IPS-15b (cell line): Measurements from ENCODE around the gene SH3BP5.

Experiments used
- H3K27me3 ChIP-seq: one replicate; pipeline ENCODE4 v1.6.1; 2013; ENCODE audit warnings: low read length; ENCODE audit not compliant: control insufficient read depth, insufficient read depth
- H3K36me3 ChIP-seq: one replicate; pipeline ENCODE4 v1.6.1; 2013; ENCODE audit warnings: low read length; ENCODE audit not compliant: control insufficient read depth, insufficient read depth
- H3K4me1 ChIP-seq: one replicate; pipeline ENCODE4 v1.6.1; 2013; ENCODE audit warnings: mild to moderate bottlenecking, low read length; ENCODE audit not compliant: control insufficient read depth, insufficient read depth
- H3K4me3 ChIP-seq: one replicate; pipeline ENCODE4 v1.5.1; 2013; ENCODE audit warnings: low read depth, low read length
- H3K9ac ChIP-seq: one replicate; pipeline ENCODE4 v1.6.1; 2013; ENCODE audit warnings: low read depth, mild to moderate bottlenecking, low read length
- H3K9me3 ChIP-seq: one replicate; pipeline ENCODE4 v1.6.1; 2013; ENCODE audit warnings: mild to moderate bottlenecking, low read length; ENCODE audit not compliant: control insufficient read depth, insufficient read depth

Gene SH3BP5

DNA sequence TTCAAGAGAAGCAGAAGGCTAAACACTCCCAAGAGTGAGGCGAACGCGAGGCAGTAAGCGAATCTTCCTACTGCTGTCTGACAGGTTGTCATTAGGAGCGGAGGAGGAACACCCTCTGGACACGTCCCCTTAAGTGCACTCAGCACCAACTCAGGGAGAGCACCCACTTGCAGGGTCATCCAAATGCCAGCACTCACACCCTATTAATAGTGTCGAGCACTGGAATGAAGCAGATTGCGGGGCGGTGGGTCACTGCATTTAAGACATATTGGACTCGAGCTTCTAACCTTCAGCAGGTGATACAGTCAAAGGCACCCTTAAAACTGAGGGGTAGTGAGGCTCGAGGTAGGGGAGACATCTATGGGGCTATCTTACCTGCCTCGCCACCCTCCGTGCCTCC, 28.7 kb downstream of the SH3BP5 start:
- Histone ChIP-seq H3K9ac (no peak overlapping the region), H3K36me3 (peaks cover 3% of the 10 kb centered on the region), H3K27me3 (no peaks in the 10 kb centered on the region), H3K4me3 (no peak overlapping the region), H3K4me1 (no peaks in the 10 kb centered on the region), H3K9me3 (no peaks in the 10 kb centered on the region)

DNA sequence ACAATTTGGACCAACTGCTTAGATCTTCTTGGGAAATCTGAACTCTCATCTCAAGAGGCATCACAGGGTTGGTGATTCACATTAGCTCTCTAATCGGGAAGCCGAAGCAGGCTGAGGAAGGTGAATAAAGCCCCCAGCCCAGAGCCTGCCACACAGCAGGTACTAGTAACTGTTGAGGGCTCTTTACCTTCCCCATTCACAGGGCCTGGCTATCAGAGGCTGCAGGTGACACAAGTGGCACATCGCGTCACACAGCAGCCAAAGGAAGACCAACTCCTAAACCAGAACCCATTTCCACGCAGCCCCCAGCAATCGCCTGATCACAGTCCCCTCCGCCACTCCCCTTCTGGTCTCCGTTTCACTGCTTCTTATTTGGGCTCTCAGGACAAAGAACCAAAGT, 29.2 kb downstream of the SH3BP5 start:
- no peaks in the 10 kb centered on the region for H3K4me1 ChIP-seq
- H3K4me3 ChIP-seq, result no peak overlapping the region
- H3K9ac ChIP-seq, result no peak overlapping the region
- no peaks in the 10 kb centered on the region for H3K9me3 ChIP-seq
- no peaks in the 10 kb centered on the region for H3K27me3 ChIP-seq
- H3K36me3 ChIP-seq, result peaks cover 3% of the 10 kb centered on the region

DNA sequence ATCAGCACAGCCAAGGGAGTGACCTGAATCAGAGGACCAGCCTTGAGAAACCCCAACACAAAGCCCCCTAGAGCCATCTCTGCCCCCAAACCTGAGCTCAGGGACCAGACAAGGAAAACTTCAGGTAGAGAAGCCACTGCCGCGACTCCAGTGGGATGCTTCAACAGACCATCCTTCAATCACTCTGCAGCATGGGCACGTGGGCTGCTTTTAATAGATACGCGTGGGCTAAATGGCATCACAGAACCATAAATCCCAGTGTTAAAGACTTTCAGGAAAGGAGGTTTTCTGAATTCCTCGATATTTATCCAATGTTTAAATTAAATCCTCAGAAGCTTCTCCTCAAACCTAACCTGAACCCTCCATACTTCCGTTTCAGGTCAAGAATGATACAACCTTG, 30.6 kb downstream of the SH3BP5 start:
- Histone ChIP-seq H3K4me1 (no peaks in the 10 kb centered on the region), H3K4me3 (no peak overlapping the region), H3K27me3 (no peaks in the 10 kb centered on the region), H3K9ac (no peak overlapping the region), H3K9me3 (no peaks in the 10 kb centered on the region), H3K36me3 (no peaks in the 10 kb centered on the region)

DNA sequence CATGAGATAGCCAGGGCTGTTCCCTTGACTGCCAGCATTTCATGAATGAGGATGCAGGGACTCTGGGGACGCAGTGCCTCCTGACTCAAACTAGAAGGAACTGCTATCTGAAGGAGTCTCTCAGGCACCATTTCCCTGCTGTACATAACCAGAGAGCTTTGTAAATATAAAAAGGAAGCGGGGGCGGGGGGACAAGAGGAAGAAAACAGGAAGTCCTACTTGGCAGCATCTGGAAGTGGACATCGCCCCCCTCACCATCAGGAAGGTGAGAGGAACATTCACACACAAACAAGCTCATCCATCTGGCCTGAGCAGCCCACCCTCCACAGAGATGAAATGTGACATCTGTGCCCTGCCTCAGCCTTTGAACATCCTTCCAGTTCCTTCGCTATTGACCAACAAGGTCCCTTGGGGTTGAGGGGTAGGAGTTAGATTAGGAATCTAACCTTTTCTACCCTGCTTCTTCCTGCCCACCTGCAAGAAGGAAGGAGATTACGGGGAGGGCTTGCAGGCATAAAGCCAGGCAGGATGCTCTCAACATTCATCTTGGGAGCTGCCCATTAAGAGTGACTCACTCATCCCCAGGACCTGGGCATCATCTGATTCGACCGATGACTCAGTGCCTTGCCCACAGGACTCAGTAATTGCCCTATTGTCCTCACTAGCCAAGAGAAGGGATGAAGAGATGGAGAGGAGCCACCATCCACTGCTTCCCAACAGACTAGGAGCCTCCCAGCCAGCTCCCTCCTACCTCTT, 31.9 kb downstream of the SH3BP5 start:
- H3K4me3 ChIP-seq, result no peak overlapping the region
- H3K27me3 ChIP-seq, result no peaks in the 10 kb centered on the region
- H3K36me3 ChIP-seq, result no peaks in the 10 kb centered on the region
- H3K9ac ChIP-seq, result no peak overlapping the region
- no peaks in the 10 kb centered on the region for H3K9me3 ChIP-seq
- H3K4me1 ChIP-seq, result no peaks in the 10 kb centered on the region

DNA sequence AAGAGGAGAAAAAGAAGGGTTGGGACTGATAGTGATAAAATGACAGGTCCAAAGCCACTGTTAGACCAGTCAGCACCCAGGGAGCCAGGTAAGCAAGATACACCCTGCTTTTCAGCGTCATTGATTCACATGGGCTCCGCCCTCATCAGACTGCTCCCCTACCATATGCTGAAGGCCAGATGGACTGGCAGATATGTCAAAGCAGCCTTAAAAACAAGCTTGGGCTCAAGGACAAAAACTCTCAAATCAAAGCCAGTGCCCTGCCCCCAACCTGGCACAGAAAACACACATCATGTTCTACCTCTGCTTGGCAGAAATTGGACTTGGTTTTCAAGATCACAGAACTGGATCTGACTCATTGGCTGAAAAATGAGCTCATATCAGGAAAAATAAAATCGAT, 33.4 kb downstream of the SH3BP5 start:
- no peaks in the 10 kb centered on the region for H3K36me3 ChIP-seq
- no peak overlapping the region for H3K9ac ChIP-seq
- H3K4me1 ChIP-seq, result no peaks in the 10 kb centered on the region

DNA sequence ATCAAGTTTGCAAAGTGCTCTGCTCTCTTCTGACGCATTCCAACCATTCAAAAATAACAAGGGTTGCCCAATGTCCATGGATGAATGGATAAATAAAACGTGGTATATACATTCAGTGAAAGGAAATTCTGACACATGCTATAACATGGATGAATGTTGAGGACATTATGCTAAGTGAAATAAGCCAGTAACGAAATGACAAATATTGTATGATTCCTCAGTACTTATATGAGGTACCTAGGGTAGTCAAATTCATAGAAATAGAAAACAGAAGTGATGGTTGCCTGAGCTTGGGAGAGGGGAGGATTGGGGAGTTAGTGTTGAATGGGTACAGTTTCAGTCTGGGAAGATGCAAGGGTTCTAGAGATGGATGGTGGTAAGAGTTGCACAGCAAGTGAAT, 33.9 kb downstream of the SH3BP5 start:
- no peaks in the 10 kb centered on the region for H3K9me3 ChIP-seq
- no peaks in the 10 kb centered on the region for H3K27me3 ChIP-seq
- H3K9ac ChIP-seq, result no peak overlapping the region
- H3K4me3 ChIP-seq, result no peak overlapping the region
- H3K36me3 ChIP-seq, result no peaks in the 10 kb centered on the region
- no peaks in the 10 kb centered on the region for H3K4me1 ChIP-seq

More for the DNA sequence above, 33.4 kb downstream of the SH3BP5 start:
- Histone ChIP-seq H3K9me3 (no peaks in the 10 kb centered on the region), H3K4me3 (no peak overlapping the region), H3K27me3 (no peaks in the 10 kb centered on the region)

DNA sequence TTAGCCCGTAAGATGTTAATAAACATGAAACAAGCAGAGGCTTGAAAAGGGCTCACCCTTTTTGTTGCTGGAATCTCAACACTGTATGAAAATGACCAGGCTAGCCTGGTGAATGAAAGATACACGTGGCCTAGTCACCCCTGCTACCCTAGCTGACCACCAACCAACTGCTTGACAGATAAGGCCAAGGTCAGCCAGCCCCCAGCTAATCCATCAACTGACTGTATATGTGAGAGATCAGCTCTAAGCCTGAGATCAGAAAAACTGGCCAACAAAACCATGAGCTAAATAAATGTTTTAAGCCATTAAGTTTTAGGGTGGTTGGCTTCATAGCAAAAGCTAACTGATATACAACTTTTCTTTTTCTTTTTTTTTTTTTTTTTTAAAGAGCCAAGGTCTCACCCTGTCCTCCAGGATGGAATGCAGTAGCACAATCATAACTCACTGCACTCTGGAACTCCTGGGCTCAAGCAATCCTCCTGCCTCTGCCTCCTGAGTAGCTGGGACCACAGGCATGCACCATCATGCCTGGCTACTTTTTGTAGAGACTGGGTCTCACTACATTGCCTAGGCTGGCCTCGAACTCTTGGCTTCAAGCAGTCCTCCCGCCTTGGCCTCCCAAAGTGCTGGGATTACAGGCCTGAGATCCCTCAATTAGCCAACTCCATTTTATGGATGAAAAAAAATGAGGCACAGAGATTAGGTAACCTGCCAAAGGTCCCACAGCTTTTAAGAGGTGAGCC, 34.6 kb downstream of the SH3BP5 start:
- no peaks in the 10 kb centered on the region for H3K9me3 ChIP-seq
- no peaks in the 10 kb centered on the region for H3K4me1 ChIP-seq
- no peaks in the 10 kb centered on the region for H3K36me3 ChIP-seq
- H3K4me3 ChIP-seq, result no peak overlapping the region
- no peaks in the 10 kb centered on the region for H3K27me3 ChIP-seq
- H3K9ac ChIP-seq, result no peak overlapping the region

DNA sequence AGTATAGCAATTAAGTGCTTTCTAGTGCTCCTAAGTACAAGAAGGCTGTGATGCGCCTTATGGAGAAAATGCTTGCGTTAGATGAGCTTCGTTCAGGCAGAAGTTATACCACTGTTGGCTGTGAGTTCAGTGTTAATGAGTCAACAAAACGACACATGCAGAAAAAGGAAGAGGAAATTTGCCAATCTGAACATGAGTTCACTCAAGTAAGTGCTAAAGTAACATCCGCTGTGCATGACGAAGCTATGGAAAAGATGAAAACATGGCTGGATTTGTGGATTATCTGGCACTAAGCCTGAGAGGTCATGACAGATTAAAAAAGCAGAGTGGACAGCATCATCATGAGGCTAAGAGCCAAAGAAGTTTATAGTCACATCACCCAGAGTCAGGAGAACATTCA, 36.9 kb downstream of the SH3BP5 start:
- Histone ChIP-seq H3K4me1 (no peaks in the 10 kb centered on the region), H3K27me3 (no peaks in the 10 kb centered on the region), H3K9ac (no peak overlapping the region), H3K4me3 (no peak overlapping the region), H3K9me3 (no peaks in the 10 kb centered on the region), H3K36me3 (no peaks in the 10 kb centered on the region)

DNA sequence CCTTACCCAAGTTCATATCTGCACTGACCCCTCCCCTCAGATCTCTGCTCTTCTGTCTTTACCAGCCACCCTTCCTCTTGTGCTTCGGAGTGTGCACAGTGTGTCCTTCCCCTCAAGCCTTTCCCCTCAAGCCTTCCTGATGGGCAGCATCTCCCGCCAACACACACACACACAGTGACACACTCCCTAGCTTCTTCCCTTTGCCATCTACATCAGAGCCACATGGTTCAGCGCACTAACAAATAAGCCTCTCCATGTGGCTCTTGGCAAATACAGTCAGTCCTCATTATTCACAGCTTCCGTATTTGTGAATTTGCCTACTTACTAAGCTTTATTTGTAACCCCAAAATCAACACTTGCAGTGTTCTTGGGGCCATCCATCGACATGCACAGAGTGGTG, 37.5 kb downstream of the SH3BP5 start:
- Histone ChIP-seq H3K9ac (no peak overlapping the region), H3K4me1 (no peaks in the 10 kb centered on the region), H3K9me3 (no peaks in the 10 kb centered on the region), H3K27me3 (no peaks in the 10 kb centered on the region), H3K36me3 (no peaks in the 10 kb centered on the region), H3K4me3 (no peak overlapping the region)

DNA sequence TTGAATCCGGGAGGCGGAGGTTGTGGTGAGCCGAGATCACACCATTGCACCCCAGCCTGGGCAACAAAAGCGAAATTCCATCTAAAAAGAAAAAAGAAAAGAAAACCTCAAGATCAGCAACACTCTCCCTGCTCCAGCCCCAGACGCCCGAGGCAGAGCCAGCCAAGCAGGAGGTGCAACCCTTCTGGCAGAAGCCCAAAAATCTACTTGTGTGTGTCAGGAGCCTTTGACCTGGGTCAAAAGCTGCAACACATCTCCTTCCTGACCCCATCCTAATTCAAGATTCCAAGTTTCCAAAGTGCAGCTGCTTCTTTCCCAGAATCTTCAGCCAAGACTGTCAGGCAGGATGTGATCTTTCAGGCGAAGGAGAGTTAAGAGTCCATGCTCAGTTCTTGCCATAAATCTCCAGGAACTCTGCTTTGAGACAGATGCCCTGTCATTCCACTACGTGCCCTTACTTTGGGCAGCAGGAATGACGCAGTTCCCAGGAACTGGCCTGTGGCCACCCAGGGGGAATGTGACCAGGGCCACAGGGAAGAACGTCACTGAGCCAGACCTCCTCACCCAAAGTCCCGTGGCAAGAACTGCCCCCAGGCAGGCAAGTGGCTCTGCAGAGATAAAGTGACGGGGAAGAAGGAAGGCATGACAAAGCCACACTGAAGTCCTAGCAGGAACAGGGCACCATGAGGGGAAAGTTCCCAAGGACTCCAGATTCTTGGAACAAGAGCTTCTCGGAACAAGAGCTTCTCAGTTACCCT, 39.4 kb downstream of the SH3BP5 start:
- no peaks in the 10 kb centered on the region for H3K9me3 ChIP-seq
- no peaks in the 10 kb centered on the region for H3K36me3 ChIP-seq
- no peaks in the 10 kb centered on the region for H3K4me1 ChIP-seq
- no peak overlapping the region for H3K9ac ChIP-seq
- no peaks in the 10 kb centered on the region for H3K27me3 ChIP-seq
- no peak overlapping the region for H3K4me3 ChIP-seq

DNA sequence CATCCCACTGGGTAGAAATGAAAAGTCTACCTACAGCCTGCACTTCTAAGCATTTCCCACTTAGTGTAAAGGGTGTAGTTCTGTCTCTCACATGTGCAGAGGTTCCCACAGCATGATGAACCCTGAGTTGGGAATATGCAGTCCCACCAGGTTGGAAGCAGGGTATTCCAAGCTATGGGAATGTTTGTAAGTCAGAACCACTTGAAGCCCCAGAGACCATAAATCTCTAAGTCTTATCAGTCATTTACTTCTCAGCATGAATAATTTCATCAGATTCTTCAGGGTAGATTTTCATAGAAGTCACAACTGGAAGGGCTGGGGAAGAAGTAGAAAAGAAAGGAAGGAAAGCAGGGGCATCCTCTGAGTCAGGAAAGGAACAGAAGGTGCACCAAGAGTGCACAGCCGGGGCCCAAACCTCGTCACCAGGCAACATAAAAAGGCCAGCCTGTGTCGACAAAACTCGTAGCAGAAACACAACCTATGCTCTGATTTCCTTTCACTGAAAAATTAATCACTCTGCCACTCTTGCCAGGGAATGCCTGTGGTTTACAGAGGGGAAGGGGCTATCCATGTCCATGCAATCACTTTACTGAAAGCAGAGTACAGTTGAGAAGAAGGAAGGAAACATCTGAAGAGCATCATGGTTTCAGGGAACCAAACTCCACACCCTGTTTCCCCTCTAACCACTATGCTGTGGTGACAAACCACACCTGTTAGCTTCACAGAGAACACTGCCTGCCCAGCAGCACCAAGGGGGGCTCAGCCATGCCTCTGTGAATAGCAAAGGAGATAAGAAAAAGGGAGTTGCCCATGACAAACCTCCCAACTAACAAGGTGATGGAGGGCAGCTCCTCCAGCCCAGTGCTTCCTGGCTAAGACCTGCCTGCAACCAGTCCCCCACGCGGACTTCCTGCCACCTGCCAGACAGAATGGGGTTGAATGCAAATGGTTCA, 40.5 kb downstream of the SH3BP5 start:
- H3K9me3 ChIP-seq, result no peaks in the 10 kb centered on the region
- H3K4me1 ChIP-seq, result no peaks in the 10 kb centered on the region
- H3K36me3 ChIP-seq, result no peaks in the 10 kb centered on the region
- H3K27me3 ChIP-seq, result no peaks in the 10 kb centered on the region
- no peak overlapping the region for H3K4me3 ChIP-seq
- H3K9ac ChIP-seq, result no peak overlapping the region
